ENCODE results near the gene CARS2.

DNA sequence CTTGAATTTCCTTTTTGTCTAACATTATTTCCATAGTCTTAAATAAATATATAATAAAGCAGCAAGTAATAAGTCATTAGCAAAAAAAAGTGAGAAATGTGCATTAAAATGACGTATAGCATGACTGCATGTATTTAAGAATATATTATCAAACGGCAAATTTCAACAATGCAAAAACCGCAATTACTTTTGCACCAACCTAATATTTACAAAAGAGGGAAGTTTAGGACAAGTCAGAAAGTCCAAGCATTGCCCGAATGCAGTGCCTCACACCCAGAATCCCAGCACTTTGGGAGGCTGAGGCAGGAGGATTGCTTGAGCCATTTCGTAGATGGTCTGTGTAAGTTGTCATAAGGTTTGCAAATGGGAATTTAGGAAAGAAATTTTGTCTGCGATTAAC is 100.8 kb downstream of the CARS2 start:
- TF ChIP-seq, protein P1, sequence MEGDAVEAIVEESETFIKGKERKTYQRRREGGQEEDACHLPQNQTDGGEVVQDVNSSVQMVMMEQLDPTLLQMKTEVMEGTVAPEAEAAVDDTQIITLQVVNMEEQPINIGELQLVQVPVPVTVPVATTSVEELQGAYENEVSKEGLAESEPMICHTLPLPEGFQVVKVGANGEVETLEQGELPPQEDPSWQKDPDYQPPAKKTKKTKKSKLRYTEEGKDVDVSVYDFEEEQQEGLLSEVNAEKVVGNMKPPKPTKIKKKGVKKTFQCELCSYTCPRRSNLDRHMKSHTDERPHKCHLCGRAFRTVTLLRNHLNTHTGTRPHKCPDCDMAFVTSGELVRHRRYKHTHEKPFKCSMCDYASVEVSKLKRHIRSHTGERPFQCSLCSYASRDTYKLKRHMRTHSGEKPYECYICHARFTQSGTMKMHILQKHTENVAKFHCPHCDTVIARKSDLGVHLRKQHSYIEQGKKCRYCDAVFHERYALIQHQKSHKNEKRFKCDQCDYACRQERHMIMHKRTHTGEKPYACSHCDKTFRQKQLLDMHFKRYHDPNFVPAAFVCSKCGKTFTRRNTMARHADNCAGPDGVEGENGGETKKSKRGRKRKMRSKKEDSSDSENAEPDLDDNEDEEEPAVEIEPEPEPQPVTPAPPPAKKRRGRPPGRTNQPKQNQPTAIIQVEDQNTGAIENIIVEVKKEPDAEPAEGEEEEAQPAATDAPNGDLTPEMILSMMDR (IDR thresholded peaks at IDR 0.05 in 2 of 3, conservative IDR thresholded peaks at IDR 0.05 in 1 of 3; ENCODE audit: borderline replicate concordance in 1 of 3, insufficient read depth in 1 of 3, low read depth in 2 of 3, low read length in 2 of 3), result no peak
- TF ChIP-seq POLR2A (IDR thresholded peaks at IDR 0.05; ENCODE audit: borderline replicate concordance, extremely low read depth, insufficient read depth, insufficient read length), result no peak
- no peak for TF ChIP-seq RAD21 (IDR thresholded peaks at IDR 0.05; ENCODE audit: low read depth)
- TF ChIP-seq POLR2AphosphoS5 (IDR thresholded peaks at IDR 0.05; ENCODE audit: low read depth, low read length), result no peak
- no peak for TF ChIP-seq JUND (IDR thresholded peaks at IDR 0.05)
- TF ChIP-seq, protein P2, sequence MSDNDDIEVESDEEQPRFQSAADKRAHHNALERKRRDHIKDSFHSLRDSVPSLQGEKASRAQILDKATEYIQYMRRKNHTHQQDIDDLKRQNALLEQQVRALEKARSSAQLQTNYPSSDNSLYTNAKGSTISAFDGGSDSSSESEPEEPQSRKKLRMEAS (IDR thresholded peaks at IDR 0.05), result no peak
- no peak for TF ChIP-seq CEBPB (IDR thresholded peaks at IDR 0.05; ENCODE audit: low read depth)
- TF ChIP-seq, protein P3, sequence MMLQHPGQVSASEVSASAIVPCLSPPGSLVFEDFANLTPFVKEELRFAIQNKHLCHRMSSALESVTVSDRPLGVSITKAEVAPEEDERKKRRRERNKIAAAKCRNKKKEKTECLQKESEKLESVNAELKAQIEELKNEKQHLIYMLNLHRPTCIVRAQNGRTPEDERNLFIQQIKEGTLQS (IDR thresholded peaks at IDR 0.05), result no peak
- no peak for TF ChIP-seq ZFX (IDR thresholded peaks at IDR 0.05)
- TF ChIP-seq ELF1 (IDR thresholded peaks at IDR 0.05; ENCODE audit: borderline replicate concordance, low read depth), result no peak
- no peak for TF ChIP-seq EZH2phosphoT487 (IDR thresholded peaks at IDR 0.05; ENCODE audit: borderline replicate concordance)
- no peak for TF ChIP-seq FOSL1 (IDR thresholded peaks at IDR 0.05; ENCODE audit: low read depth)

Measured in HCT116 (cell line).